ENCODE data around the gene NOB1.
A peak's percentile ranks its signal among the peaks of the same experiment; 100 is the strongest.
"Not testable (repeated sequence)": the region's sequence is repeated elsewhere in the genome, so short reads cannot be mapped to it uniquely, and the experiment has no call there.

NOB1 gene

GRCh38 chr16:69757375-69757774 lies 2.6 kb upstream of the NOB1 start:
- not testable (repeated sequence) for DNase-seq

DNA sequence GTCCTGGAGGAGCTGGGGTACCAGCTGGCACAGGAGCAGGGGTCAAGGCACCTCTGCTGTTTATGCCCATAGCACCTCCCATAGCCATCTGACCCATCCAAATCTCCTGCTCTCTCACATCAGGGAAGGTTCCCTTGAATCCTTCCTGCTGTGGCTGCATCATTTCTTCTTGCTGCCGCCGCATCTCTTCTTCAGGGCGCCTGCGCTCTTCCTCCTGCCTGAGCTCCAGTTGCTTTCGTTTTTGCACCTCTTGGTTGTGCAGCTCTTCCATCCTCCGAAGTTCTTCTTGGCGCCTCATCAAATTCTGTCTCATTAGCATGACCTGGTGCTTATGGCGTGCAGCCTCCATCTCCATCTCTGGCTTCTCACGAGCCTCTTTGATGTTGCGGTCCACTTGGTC lies 2.0 kb upstream of the NOB1 start:
- DNase-seq, result no peak

- no peak for DNase-seq
These were observed 620 bp downstream of the NOB1 start for GRCh38 chr16:69754143-69754468.

DNA sequence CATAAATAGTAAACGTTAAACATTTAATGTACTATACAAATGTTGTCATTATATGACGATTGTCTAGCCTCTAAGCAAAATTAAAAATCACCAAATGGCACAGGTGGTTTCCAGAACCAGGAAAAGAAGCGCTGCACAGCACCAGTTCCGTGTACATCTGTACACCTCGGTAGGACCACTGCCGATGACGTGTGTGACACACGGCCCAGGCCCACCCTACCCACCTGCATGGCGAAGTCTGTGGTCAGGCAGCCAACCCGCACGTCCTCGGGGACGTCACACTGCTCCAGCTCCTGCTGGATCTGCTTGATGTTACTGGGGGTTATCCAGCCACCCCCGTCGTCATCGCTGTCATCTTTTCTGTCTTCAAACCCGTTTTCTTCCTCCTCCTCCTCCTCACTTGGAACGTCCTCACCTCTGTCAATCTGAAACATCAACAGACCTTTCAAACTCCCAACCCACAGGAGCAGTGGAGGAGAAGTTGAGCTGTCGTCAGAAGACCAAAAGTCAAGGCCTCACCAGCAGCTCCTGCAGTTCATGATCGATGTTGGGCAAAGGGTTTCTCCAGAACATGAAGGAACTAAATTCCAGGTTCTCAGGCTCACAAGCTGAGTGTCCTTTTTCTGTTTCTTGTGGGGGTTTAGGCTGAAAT lies 5.9 kb downstream of the NOB1 start:
- DNase-seq, result no peak

- DNase-seq, result no peak
These were observed 7.6 kb downstream of the NOB1 start for GRCh38 chr16:69747115-69747514.

GRCh38 chr16:69745959-69746358 lies 8.8 kb downstream of the NOB1 start:
- no peak for DNase-seq

- DNase-seq, result no peak
These were observed 9.5 kb downstream of the NOB1 start for GRCh38 chr16:69745232-69745612.

GRCh38 chr16:69744363-69745231 lies 10.1 kb downstream of the NOB1 start:
- no peak for DNase-seq

DNA sequence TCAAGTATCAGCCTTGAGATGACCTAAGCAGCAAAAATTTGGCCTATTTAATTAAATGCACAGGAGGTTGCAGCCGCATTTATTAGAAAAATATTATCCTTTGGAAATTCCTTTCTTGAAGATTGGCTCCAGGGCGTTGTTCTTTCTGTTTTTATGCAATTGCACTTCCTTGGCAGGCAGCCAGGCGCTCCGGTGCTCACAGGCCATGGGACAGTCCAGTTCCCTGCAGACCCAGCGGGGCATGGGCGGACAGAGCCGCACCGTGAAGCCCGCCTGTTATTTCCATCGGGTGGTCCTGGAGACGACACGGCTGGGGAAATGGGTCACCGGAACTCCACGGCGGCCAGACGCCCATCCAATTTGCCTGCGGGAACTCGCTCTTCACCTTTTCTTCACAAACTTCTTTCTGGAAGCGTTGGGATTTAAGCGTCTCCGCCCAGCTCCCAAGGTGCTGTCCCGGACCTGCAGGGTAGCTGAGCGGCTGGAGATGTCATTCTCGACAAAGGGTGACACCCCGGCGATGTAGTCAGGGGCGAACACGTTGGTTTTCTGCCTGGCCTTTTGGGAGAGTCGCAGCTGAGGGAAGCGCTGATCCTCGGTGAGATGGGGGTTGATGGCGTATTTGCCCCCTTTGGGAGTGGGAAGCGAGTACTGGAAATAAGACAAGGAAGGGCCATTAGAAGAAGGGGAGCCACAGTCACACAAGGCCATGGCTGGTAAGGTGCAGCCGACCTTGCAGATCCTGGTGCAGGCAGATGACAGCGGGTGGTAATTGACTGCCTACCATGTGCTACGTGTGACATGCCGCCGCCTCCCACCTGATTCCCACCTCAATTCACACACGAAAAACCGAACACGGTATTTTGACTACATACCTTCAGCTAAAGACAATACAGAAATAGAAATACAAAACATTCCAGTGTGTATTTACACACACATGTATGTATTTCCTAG lies 12.5 kb downstream of the NOB1 start:
- no peak for DNase-seq

- no peak for DNase-seq
These were observed 13.2 kb downstream of the NOB1 start for GRCh38 chr16:69741519-69741918.

DNA sequence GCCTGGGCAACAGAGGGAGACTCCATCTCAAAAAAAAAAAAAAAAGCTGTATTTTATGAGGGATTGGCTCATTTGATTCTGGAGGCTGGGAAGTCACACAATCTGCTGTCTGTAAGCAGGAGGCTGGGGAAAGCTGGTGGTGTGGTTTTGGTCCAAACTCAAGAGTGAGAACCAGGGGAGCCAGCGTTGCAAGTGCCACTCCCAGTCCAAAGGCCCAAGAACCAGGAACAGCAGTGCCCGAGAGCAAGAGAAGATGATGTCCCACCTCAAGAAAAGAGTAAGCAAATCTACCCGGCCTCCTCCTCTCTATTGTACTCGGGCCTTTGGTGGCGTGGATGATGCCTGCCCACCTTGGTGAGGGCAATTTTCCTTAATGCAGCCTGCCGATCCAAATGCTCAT lies 22.6 kb downstream of the NOB1 start:
- DNase-seq, result no peak

- DNase-seq, result not testable (repeated sequence)
These were observed 23.4 kb downstream of the NOB1 start for GRCh38 chr16:69731280-69731679.

- DNase-seq, result not testable (repeated sequence)
These were observed 25.7 kb downstream of the NOB1 start for GRCh38 chr16:69729030-69729429.

DNA sequence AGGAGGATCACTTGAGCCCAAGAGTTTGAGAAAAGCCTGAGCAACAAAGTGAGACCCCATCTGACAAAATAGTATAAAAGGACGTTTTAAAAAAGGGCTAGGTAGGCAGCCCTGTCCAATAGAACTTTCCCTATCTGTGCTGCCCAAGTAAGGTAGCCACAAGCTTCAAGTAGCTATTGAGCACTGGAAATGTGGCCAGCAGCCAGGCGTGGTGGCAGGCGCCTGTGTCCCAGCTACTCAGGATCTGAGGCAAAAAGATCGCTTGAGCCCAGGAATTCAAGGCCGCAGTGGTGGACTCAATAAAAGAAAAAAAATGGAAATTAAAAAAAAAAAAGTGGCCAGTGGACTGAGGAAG lies 26.8 kb downstream of the NOB1 start:
- DNase-seq, result no peak

GRCh38 chr16:69726313-69727060 lies 28.2 kb downstream of the NOB1 start, which contains the start of gene NQO1:
Gene NQO1 (minus strand): TSS chr16:69726560. CDS start chr16:69726439, 121 bp downstream.
- DNase-seq, result peak; percentile 58

DNA sequence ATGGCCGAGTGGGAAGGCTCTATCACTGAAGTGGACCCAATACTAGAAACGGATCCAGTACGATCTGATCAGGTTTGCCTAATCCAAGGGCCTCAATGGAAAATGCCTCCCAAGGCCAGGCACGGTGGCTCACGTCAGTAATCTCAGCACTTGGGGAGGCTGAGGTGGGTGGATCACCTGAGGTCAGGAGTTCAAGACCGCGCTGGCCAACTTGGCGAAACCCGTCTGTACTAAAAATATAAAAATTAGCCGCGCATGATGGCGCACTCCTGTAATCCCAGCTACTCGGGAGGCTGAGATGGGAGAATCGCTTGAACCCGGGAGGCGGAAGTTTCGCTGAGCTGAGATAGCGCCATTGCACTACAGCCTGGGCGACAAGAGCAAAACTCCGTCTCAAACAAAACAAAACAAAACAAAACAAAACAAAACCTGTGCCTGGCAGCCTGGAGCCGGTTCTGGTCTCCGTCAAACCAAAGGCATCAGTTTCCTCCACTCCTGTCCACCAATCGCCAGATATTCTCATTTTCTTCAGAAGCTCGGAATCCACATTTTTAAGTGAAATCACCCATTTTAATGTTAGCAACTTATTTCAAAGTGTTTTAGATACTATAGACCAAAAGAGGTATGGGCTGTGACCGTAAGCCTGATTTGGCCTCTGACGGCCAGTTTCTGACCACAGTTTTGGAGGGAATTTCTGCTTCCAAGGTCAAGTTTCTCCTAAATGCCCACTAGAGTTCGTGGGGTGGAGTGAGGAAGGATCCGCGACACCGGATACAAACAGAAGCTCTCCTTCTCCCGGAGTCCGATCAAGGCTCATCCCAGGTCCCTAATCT lies 29.0 kb downstream of the NOB1 start:
- no peak for DNase-seq

DNA sequence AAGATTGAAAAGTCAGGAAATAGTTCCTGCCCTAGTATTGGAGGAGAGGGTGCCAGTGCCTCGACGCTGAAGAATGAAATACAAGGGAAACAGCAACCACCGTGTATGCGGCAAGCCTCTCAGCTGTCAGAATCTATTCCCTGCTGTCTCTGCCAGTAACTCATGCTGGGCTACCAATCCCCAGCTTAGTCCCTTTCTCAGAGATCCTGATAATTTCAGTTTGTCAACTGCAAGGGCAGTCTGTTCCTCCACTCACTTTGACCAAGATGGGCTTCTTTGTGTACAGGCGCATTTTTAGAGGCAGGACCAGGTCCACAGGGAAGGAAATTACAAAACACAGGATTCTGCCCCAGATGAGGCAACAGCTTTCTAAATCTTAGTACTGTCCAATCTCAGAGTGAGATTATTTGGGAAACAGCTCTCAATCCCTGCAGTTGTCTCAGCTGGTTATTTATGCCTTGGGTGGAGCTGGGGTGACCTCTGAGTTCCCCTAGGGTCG lies 29.7 kb downstream of the NOB1 start:
- DNase-seq, result no peak

DNA sequence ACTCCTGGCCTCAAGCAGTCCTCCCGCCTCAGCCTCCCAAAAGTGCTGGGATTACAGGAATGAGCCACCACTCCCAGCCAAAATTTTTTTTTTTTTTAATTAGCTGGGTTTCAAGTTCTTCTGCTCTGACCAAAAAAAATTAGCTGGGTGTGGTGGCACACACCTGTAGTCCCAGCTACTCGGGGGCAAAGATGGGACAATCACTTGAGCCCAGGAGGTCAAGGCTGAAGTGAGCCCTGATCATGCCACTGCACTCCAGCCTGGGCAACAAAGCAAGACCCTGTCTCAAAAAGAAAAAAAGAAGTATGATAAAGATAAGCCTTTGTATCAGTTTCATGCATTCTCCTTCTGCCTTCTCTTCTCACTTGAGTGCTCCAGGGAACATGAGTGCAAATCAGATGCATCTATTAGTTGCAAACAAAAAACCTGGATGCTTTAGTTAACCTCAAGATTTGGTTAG lies 30.3 kb downstream of the NOB1 start:
- DNase-seq, result no peak

DNA sequence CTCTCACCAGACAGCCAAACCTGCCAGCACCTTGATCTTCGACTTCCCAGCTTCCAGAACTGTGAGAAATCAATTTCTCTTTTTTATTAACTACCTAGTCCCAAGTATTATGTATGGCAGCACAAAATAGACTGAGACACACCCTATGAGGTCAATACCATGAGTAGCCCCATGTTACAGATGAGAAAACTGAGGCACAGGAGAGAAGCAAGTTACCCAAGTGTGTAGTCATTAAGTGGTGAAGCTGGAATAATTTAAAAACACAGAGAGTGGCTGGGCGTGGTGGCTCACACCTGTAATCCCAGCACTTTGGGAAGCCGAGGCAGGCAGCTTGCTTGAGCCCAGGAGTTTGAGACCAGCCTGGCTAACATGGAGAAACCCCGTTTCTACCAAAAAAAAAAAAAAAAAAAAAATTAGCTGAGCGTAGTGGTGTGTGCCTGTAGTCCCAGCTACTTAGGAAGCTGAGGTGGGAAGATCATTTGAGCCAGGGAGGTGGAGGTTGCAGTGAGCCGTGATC lies 33.2 kb downstream of the NOB1 start:
- no peak for DNase-seq

GRCh38 chr16:69720822-69721430 lies 33.8 kb downstream of the NOB1 start:
- DNase-seq, result no peak

Measured in NCI-H1048 (cell line).